Omental fat pad (tissue), 4 donors: ENCODE measurements around the gene ITPR3. TPM values are rescaled to one million over a fixed set of nuclear protein-coding genes. Genes with fewer than 3 reads are reported as not detected.

ENCODE experiments used
- ATAC-seq: fragments of 150-250 bp; one replicate; pipeline ENCODE4 v1.9.1; 2016; ENCODE audit warnings: mild to moderate bottlenecking, moderate library complexity; ENCODE audit not compliant: low FRiP score
- DNase-seq: peaks from one replicate; pipeline ENCODE4 v3.0.0-alpha.2; 2019; ENCODE audit warnings: low spot score
- CTCF ChIP-seq, 3 donors: fragments of 450-650 bp; IDR thresholded peaks; one replicate each; pipeline ENCODE4 v1.5.1; 2016 to 2017; ENCODE audit warnings: antibody characterized with exemption in 3 of 3, mild to moderate bottlenecking in 3 of 3, moderate library complexity in 2 of 3
- total RNA-seq, 4 donors: library from RNA; depleted of rRNA; stranded (reverse); fragments of >200 nt; gene quantifications; one replicate each; pipeline ENCODE4 v1.1.0, GENCODE V29; 2016

Gene ITPR3
- total RNA-seq, 4 donors from 2014 or later: 25.7 to 62.0 (median 35.9) TPM

DNA sequence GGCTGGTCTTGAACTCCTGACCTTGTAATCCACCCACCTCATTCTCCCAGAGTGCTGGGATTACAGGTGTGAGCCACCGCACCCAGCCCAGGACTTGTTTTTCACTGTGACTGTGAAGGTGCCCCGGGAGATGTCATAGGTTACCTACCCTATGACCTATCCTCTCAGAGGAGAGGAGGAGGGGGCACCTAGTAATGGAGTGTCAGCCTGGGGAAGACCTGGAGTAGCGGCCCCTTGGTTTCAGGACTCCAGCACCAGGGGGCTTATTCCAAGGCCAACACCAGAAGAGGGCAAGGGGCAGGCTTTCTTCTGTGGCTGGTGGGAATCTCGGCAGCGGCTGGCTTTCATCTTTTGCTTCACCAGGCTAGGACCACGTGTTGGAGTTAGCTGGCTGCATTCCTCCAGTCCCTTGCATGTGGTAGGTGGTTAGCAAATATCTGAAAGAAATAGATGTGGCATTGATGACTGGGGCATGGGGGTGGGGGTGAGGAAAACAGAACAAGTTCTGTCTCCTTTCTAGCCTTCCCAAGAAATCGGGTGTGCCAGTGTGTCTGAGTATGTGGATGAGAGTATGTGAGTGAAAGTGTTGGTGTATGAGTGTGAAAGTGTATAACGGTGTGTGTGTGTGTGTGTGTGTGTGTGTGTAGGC is 7.9 kb upstream of the ITPR3 start:
- TF ChIP-seq CTCF (IDR thresholded peaks at IDR 0.05): no peak
- DNase-seq: no peak
- ATAC-seq: no peak

- TF ChIP-seq CTCF (IDR thresholded peaks at IDR 0.05): no peak
- DNase-seq (no peak), ATAC-seq (peak; percentile 39)
Measured at GRCh38 chr6:33613795-33614168, 7.3 kb upstream of the ITPR3 start.

GRCh38 chr6:33616113-33616512 is 5.0 kb upstream of the ITPR3 start:
- no peak for TF ChIP-seq CTCF (IDR thresholded peaks at IDR 0.05)
- no peak for DNase-seq
- ATAC-seq: no peak

DNA sequence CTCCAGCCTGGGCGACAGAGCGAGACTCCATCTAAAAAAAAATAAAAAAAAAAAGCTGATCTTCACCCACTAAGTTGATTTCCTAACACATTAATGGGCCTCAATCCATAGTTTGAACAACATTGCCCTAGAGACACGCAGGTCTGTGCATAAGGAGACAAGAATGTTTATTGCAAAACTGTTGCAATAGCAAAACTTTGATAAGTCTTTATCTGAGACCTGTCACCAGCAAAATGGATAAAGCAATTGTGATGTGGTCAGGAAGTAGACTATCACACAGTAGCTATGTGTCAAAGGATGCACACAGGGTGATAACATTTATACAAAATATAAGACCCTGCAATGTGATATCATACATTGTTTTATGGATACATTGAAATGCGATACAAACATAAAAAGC is 4.2 kb upstream of the ITPR3 start:
- TF ChIP-seq CTCF (IDR thresholded peaks at IDR 0.05): no peak
- DNase-seq: no peak
- no peak for ATAC-seq

DNA sequence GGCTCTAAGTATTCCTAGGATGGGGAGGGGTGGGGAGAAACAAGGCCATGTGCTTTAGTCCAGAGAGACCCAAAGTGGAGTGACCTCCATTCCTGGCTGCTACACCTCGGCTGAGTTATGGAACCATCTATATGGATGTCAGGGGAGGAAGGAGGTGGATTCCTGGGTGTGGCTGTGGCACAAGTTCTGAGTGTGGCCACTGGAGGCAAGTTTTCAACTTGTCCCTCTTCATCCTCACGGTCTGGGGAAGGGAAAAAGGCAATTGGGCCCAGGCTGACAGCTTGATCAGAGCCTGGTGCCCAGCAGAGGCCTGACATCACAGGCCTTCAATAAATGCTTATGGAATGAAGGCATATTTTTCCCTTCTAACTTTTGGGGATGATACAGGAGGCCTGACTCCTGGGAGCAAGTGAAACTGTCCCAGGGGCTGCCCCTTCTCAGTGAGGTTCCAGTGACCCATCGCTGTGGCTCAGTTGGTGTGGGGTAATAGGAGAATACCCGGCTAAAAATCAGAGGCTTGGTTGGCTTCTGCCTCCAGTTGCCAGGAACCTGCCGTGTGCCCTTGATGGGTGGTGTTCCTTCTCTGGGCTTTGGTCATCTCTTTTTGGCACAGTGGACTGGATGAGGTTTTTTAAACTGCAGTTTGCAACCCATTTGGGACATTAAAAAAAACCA is 1.8 kb upstream of the ITPR3 start:
- TF ChIP-seq CTCF (IDR thresholded peaks at IDR 0.05): no peak
- DNase-seq: no peak
- ATAC-seq: no peak

GRCh38 chr6:33620158-33620855 is 815 bp upstream of the ITPR3 start:
- DNase-seq: no peak
- TF ChIP-seq CTCF (IDR thresholded peaks at IDR 0.05): no peak
- ATAC-seq: peak; percentile 26
